HG03469 (cell line): ENCODE results near the gene PIGT.
"Not testable (repeated sequence)": the region's sequence is repeated elsewhere in the genome, so short reads cannot be mapped to it uniquely, and the experiment has no call there.

Source experiments
- ATAC-seq: cut with Tn5 transposase; IDR thresholded peaks from one replicate; pipeline ENCODE4 v1.9.1; 2021; ENCODE audit warnings: mild to moderate bottlenecking, moderate library complexity, moderate number of reproducible peaks; ENCODE audit not compliant: unreplicated experiment

PIGT gene

GRCh38 chr20:45462711-45463509, 47.0 kb downstream of the PIGT start:
- no peak for ATAC-seq

- no peak for ATAC-seq
These were observed 47.8 kb downstream of the PIGT start for GRCh38 chr20:45463709-45464108.

- ATAC-seq: no peak
These were observed 49.7 kb downstream of the PIGT start for GRCh38 chr20:45465491-45466266.

- no peak for ATAC-seq
These were observed 51.2 kb downstream of the PIGT start for GRCh38 chr20:45467172-45467571.

GRCh38 chr20:45467861-45468260, 51.9 kb downstream of the PIGT start:
- no peak for ATAC-seq

- ATAC-seq: no peak
These were observed 53.7 kb downstream of the PIGT start, which contains the start of gene WFDC2 for GRCh38 chr20:45469336-45470261. Gene WFDC2 (plus strand): TSS chr20:45469753. CDS start chr20:45469782, 29 bp downstream.

- ATAC-seq: no peak
These were observed 54.5 kb downstream of the PIGT start for GRCh38 chr20:45470262-45470931.

- no peak for ATAC-seq
These were observed 55.0 kb downstream of the PIGT start for GRCh38 chr20:45470937-45471336.

- not testable (repeated sequence) for ATAC-seq
These were observed 56.3 kb downstream of the PIGT start for GRCh38 chr20:45472286-45472685.
